DOHH2 (cell line): Measurements from ENCODE around the gene RBAK.

Experiments used
- H3F3A ChIP-seq: fragments of 200-600 bp; sonication (generic), shearing (Covaris generic); 2 replicates; pipeline ENCODE4 v1.6.0; 2016; ENCODE audit warnings: antibody characterized with exemption, mild to moderate bottlenecking; ENCODE audit not compliant: control insufficient read depth, insufficient read depth
- H3K27ac ChIP-seq: fragments of 200-600 bp; sonication (generic); 2 replicates; pipeline ENCODE4 v1.5.1; 2014; ENCODE audit warnings: low read depth, mild to moderate bottlenecking, low read length, moderate library complexity
- H3K27me3 ChIP-seq: fragments of 200-600 bp; sonication (generic); 2 replicates; pipeline ENCODE4 v1.6.1; 2014; ENCODE audit warnings: mild to moderate bottlenecking, low read length, mixed read lengths; ENCODE audit not compliant: control insufficient read depth
- H3K36me3 ChIP-seq: fragments of 200-600 bp; sonication (generic); 2 replicates; pipeline ENCODE4 v1.6.1; 2014; ENCODE audit warnings: mild to moderate bottlenecking, low read length, moderate library complexity, mixed read lengths; ENCODE audit not compliant: control insufficient read depth
- H3K4me1 ChIP-seq: fragments of 200-600 bp; sonication (generic); 2 replicates; pipeline ENCODE4 v1.6.1; 2014; ENCODE audit warnings: mild to moderate bottlenecking, low read length, mixed read lengths; ENCODE audit not compliant: control insufficient read depth
- H3K4me2 ChIP-seq: fragments of 200-600 bp; sonication (generic); 2 replicates; pipeline ENCODE4 v1.6.0; 2014; ENCODE audit warnings: mild to moderate bottlenecking, low read length, moderate library complexity
- H3K4me3 ChIP-seq: fragments of 200-600 bp; sonication (generic); 2 replicates; pipeline ENCODE4 v1.5.1; 2014; ENCODE audit warnings: mild to moderate bottlenecking, low read length, mixed read lengths
- H3K79me2 ChIP-seq: fragments of 200-600 bp; sonication (generic); 2 replicates; pipeline ENCODE4 v1.6.1; 2014; ENCODE audit warnings: mild to moderate bottlenecking, low read length, mixed read lengths; ENCODE audit not compliant: control insufficient read depth
- H3K9me2 ChIP-seq: fragments of 200-600 bp; sonication (generic); replicated peaks from 2 replicates; pipeline ENCODE4 v1.6.1; 2014; ENCODE audit warnings: mild to moderate bottlenecking, low read length, mixed read lengths; ENCODE audit not compliant: control insufficient read depth
- H3K9me3 ChIP-seq: fragments of 200-600 bp; sonication (generic); 2 replicates; pipeline ENCODE4 v1.6.1; 2014; ENCODE audit warnings: antibody characterized with exemption, low read length, mixed read lengths; ENCODE audit not compliant: control insufficient read depth, insufficient read depth
- H4K20me1 ChIP-seq: fragments of 200-600 bp; sonication (generic); 2 replicates; pipeline ENCODE4 v1.6.0; 2014; ENCODE audit warnings: low read depth, mild to moderate bottlenecking, antibody characterized with exemption, low read length, moderate library complexity; ENCODE audit not compliant: control insufficient read depth, insufficient read depth
- EZH2phosphoT487 ChIP-seq: fragments of 200-600 bp; sonication (generic); IDR thresholded peaks from 2 replicates; pipeline ENCODE4 v1.6.1; 2017; ENCODE audit warnings: borderline replicate concordance, mild to moderate bottlenecking, antibody characterized with exemption, low read length, moderate library complexity, mixed read lengths
- TF ChIP-seq, protein P1 (sequence below): fragments of 200-600 bp; sonication (generic); IDR thresholded peaks from one replicate; pipeline ENCODE4 v1.5.1; 2014; ENCODE audit warnings: antibody characterized with exemption, mild to moderate bottlenecking, low read depth, low read length; ENCODE audit not compliant: poor library complexity, severe bottlenecking

RBAK gene

DNA sequence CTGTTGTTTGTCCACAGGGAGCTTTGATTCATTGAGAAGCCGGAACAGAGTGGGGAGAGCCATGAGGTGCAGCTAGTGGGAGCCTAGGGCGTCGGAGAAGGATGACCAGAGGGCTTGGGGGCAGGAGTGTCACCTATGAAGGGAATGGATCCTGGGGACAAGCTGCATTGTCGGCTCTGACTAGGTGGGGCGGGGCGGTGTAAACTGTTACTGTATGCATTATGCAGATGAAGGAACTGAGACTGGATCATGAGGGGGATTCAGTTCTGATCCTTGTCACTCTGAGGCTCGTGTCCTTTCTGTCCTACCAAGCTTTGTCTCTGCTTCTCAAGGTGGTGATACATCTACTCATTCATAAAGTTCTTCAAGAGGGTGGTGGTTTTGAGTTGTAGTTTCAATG, 46.8 kb upstream of the RBAK start:
- H3K27me3 ChIP-seq = no peaks in the 10 kb centered on the region
- TF ChIP-seq EZH2phosphoT487 = no peak
- TF ChIP-seq, protein P1, sequence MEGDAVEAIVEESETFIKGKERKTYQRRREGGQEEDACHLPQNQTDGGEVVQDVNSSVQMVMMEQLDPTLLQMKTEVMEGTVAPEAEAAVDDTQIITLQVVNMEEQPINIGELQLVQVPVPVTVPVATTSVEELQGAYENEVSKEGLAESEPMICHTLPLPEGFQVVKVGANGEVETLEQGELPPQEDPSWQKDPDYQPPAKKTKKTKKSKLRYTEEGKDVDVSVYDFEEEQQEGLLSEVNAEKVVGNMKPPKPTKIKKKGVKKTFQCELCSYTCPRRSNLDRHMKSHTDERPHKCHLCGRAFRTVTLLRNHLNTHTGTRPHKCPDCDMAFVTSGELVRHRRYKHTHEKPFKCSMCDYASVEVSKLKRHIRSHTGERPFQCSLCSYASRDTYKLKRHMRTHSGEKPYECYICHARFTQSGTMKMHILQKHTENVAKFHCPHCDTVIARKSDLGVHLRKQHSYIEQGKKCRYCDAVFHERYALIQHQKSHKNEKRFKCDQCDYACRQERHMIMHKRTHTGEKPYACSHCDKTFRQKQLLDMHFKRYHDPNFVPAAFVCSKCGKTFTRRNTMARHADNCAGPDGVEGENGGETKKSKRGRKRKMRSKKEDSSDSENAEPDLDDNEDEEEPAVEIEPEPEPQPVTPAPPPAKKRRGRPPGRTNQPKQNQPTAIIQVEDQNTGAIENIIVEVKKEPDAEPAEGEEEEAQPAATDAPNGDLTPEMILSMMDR = no peak
- H3K4me1 ChIP-seq = no peaks in the 10 kb centered on the region
- H3K4me3 ChIP-seq = no peak overlapping the region
- no peaks in the 10 kb centered on the region for H4K20me1 ChIP-seq
- H3K36me3 ChIP-seq = peaks cover 53% of the 10 kb centered on the region
- H3K79me2 ChIP-seq = no peaks in the 10 kb centered on the region
- no peak overlapping the region for H3K27ac ChIP-seq
- H3K9me2 ChIP-seq = no peaks in the 10 kb centered on the region
- no peaks in the 10 kb centered on the region for H3K9me3 ChIP-seq
- H3K4me2 ChIP-seq = no peak overlapping the region
- no peaks in the 10 kb centered on the region for H3F3A ChIP-seq

DNA sequence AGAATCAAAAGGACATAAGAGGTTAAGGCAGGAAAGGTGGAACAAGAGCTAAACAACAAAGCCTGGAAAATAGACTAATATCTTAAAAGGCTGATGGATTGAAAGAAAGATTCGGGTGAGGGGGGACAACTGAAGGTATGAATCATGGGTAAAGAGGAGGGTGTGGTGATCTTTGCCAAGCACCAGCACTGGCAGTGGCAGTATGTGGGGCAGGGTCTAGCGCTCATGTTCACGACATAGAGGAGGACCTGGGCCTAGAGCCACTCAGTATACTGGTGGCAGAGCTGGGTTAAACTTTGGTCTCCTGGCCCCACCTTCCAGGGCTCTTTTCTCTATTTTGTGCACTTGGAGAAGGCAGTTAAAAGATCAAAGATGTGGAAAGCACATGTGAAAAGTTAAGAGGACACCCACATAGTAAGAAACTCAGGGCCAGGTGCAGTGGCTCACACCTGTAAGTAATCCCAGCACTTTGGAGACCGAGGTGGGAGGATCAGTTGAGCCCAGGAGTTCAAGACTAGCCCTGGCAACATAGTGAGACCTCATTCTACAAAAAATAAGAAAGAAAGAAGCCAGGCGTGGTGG, 46.2 kb upstream of the RBAK start:
- Histone ChIP-seq H3K79me2 (no peaks in the 10 kb centered on the region), H3K9me2 (no peaks in the 10 kb centered on the region), H3F3A (no peaks in the 10 kb centered on the region), H3K27ac (no peak overlapping the region), H3K4me3 (no peak overlapping the region), H4K20me1 (no peaks in the 10 kb centered on the region), H3K4me2 (no peak overlapping the region), H3K4me1 (no peaks in the 10 kb centered on the region), H3K27me3 (no peaks in the 10 kb centered on the region), H3K36me3 (peaks cover 47% of the 10 kb centered on the region), H3K9me3 (no peaks in the 10 kb centered on the region)
- TF ChIP-seq, protein P1 = no peak
- TF ChIP-seq EZH2phosphoT487 = no peak

DNA sequence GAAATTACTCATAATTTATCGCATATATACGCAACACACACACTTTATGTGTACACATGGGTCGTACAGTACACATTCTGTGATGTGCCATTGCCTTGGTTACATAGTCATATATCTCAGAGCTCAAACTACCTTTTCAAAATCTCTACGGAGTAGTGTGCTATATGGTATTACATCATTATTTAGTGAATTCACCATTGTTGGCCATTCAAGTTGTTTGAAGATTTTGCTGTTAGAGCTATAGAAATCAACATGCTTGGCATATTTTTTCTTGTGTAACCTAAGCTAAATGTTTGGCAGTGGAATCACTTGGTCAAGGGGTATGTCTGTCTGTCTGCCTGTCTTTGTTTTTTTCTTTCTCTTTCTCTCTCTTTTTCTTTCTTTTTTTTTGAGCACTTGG, 44.7 kb upstream of the RBAK start:
- H4K20me1 ChIP-seq = no peaks in the 10 kb centered on the region
- no peaks in the 10 kb centered on the region for H3K79me2 ChIP-seq
- no peaks in the 10 kb centered on the region for H3K27me3 ChIP-seq
- no peaks in the 10 kb centered on the region for H3F3A ChIP-seq
- H3K36me3 ChIP-seq = peaks cover 32% of the 10 kb centered on the region
- no peaks in the 10 kb centered on the region for H3K9me3 ChIP-seq
- no peak overlapping the region for H3K27ac ChIP-seq
- H3K4me1 ChIP-seq = no peaks in the 10 kb centered on the region
- TF ChIP-seq, protein P1 = no peak
- TF ChIP-seq EZH2phosphoT487 = no peak
- H3K4me3 ChIP-seq = no peak overlapping the region
- H3K9me2 ChIP-seq = no peaks in the 10 kb centered on the region
- H3K4me2 ChIP-seq = no peak overlapping the region

DNA sequence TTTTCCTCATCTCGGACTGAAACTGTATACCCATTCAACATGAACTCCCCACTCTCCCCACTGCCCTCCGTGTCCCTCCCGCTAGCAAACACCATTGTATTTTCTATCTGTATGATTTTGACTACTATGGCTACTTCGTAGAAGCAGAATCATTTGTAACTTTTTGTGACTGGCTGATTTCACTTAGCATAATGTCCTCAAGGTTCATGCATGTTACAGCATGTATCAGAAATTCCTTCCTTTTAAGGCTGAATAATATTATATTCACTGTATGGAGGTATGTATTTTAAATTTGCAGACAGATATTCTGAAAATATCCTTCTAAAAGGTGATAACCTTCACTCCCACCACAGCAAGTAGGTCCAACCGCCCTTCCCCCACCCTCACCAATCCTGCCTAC, 43.7 kb upstream of the RBAK start:
- Histone ChIP-seq H3K36me3 (peaks cover 23% of the 10 kb centered on the region), H3K79me2 (no peaks in the 10 kb centered on the region), H3K4me1 (no peaks in the 10 kb centered on the region), H3K9me3 (no peaks in the 10 kb centered on the region), H3K27me3 (no peaks in the 10 kb centered on the region), H3K4me3 (no peak overlapping the region), H3K4me2 (no peak overlapping the region), H3F3A (no peaks in the 10 kb centered on the region), H3K27ac (no peak overlapping the region), H3K9me2 (no peaks in the 10 kb centered on the region), H4K20me1 (no peaks in the 10 kb centered on the region)
- TF ChIP-seq EZH2phosphoT487 = no peak
- TF ChIP-seq, protein P1 = no peak
